ENCODE data around the gene FCER2.

Gene FCER2

GRCh38 chr19:7744871-7745650, 43.1 kb upstream of the FCER2 start:
- no peak overlapping the region for H3K4me3 ChIP-seq (ENCODE audit: low read depth, low read length)
- in situ Hi-C loops (cut with HindIII; ENCODE audit: low sequenced_read_pairs): no loop called here
- no peak for TF ChIP-seq CTCF (IDR thresholded peaks at IDR 0.05; ENCODE audit: low read depth, low read length)
- DNase-seq (ENCODE audit: low read depth, low spot score): no peak

GRCh38 chr19:7744199-7744786, 42.4 kb upstream of the FCER2 start:
- no peak for DNase-seq (ENCODE audit: low read depth, low spot score)
- in situ Hi-C loops (cut with HindIII; ENCODE audit: low sequenced_read_pairs): no loop called here

GRCh38 chr19:7743425-7743841, 41.5 kb upstream of the FCER2 start:
- DNase-seq (ENCODE audit: low read depth, low spot score): no peak
- in situ Hi-C loops (cut with HindIII; ENCODE audit: low sequenced_read_pairs): no loop called here
- no peak overlapping the region for H3K4me3 ChIP-seq (ENCODE audit: low read depth, low read length)
- no peak for TF ChIP-seq CTCF (IDR thresholded peaks at IDR 0.05; ENCODE audit: low read depth, low read length)

More at GRCh38 chr19:7744199-7744786, 42.4 kb upstream of the FCER2 start:
- no peak overlapping the region for H3K4me3 ChIP-seq (ENCODE audit: low read depth, low read length)
- no peak for TF ChIP-seq CTCF (IDR thresholded peaks at IDR 0.05; ENCODE audit: low read depth, low read length)

- no peak for DNase-seq (ENCODE audit: low read depth, low spot score)
- H3K4me3 ChIP-seq (ENCODE audit: low read depth, low read length): no peak overlapping the region
- TF ChIP-seq CTCF (IDR thresholded peaks at IDR 0.05; ENCODE audit: low read depth, low read length): no peak
- in situ Hi-C loops (cut with HindIII; ENCODE audit: low sequenced_read_pairs): no loop called here
Measured at GRCh38 chr19:7742991-7743390, 41.1 kb upstream of the FCER2 start.

GRCh38 chr19:7742575-7742974, 40.6 kb upstream of the FCER2 start:
- DNase-seq (ENCODE audit: low read depth, low spot score): no peak
- no peak for TF ChIP-seq CTCF (IDR thresholded peaks at IDR 0.05; ENCODE audit: low read depth, low read length)
- no peak overlapping the region for H3K4me3 ChIP-seq (ENCODE audit: low read depth, low read length)
- in situ Hi-C loops (cut with HindIII; ENCODE audit: low sequenced_read_pairs): no loop called here

- no peak for TF ChIP-seq CTCF (IDR thresholded peaks at IDR 0.05; ENCODE audit: low read depth, low read length)
Measured at GRCh38 chr19:7740682-7741054, 38.7 kb upstream of the FCER2 start.

More at GRCh38 chr19:7740682-7741054, 38.7 kb upstream of the FCER2 start:
- H3K4me3 ChIP-seq (ENCODE audit: low read depth, low read length): no peak overlapping the region
- in situ Hi-C loops (cut with HindIII; ENCODE audit: low sequenced_read_pairs): no loop called here
- no peak for DNase-seq (ENCODE audit: low read depth, low spot score)
